Endometrium (tissue), 2 donors: Measurements from ENCODE around the gene AP2A2.

Experiments used
- FAIRE-seq: peaks from 2 replicates; lab custom pipeline; 2012; peaks lifted over from hg19 to GRCh38; lab: Jason Lieb, UNC
- donor health status: control.
- donor health status: control.

The AP2A2 gene

GRCh38 chr11:1042626-1043562 is 117.2 kb downstream of the AP2A2 start:
- FAIRE-seq = no peak

GRCh38 chr11:1043563-1044096 is 118.0 kb downstream of the AP2A2 start:
- FAIRE-seq = no peak

- no peak for FAIRE-seq
Measured at GRCh38 chr11:1044160-1044559, 118.5 kb downstream of the AP2A2 start.

GRCh38 chr11:1047595-1048156 is 122.0 kb downstream of the AP2A2 start:
- no peak for FAIRE-seq

GRCh38 chr11:1048375-1049070 is 122.9 kb downstream of the AP2A2 start:
- no peak for FAIRE-seq

- no peak for FAIRE-seq
Measured at GRCh38 chr11:1049071-1049405, 123.4 kb downstream of the AP2A2 start.

GRCh38 chr11:1049431-1049891 is 123.8 kb downstream of the AP2A2 start:
- no peak for FAIRE-seq

- no peak for FAIRE-seq
Measured at GRCh38 chr11:1049911-1050580, 124.4 kb downstream of the AP2A2 start.

GRCh38 chr11:1050581-1051355 is 125.1 kb downstream of the AP2A2 start:
- FAIRE-seq = no peak

- FAIRE-seq = no peak
Measured at GRCh38 chr11:1051356-1052132, 125.9 kb downstream of the AP2A2 start.

- FAIRE-seq = no peak
Measured at GRCh38 chr11:1052133-1053011, 126.7 kb downstream of the AP2A2 start.

- FAIRE-seq = no peak
Measured at GRCh38 chr11:1053121-1053901, 127.6 kb downstream of the AP2A2 start.

- FAIRE-seq = no peak
Measured at GRCh38 chr11:1054143-1055108, 128.8 kb downstream of the AP2A2 start.

GRCh38 chr11:1055109-1055703 is 129.5 kb downstream of the AP2A2 start:
- FAIRE-seq = no peak

GRCh38 chr11:1055990-1056771 is 130.5 kb downstream of the AP2A2 start:
- FAIRE-seq = no peak

GRCh38 chr11:1057806-1058205 is 132.1 kb downstream of the AP2A2 start:
- no peak for FAIRE-seq
